Testis (tissue), 3 donors: Measurements from ENCODE around the gene PSORS1C1. TPM values are rescaled to one million over a fixed set of nuclear protein-coding genes. Genes with fewer than 3 reads are reported as not detected.
"Not testable (repeated sequence)": the region's sequence is repeated elsewhere in the genome, so short reads cannot be mapped to it uniquely, and the experiment has no call there.

Experiments
- DNase-seq: peaks from one replicate; pipeline ENCODE4 v3.0.0-alpha.2; 2019
- H3K27ac ChIP-seq, 2 donors: fragments of 200-600 bp; sonication (generic); one replicate each; pipeline ENCODE4 v1.5.1; 2019
- H3K27me3 ChIP-seq: fragments of 200-600 bp; sonication (generic); one replicate; pipeline ENCODE4 v1.5.1; 2019
- H3K36me3 ChIP-seq: fragments of 200-600 bp; sonication (generic); one replicate; pipeline ENCODE4 v1.5.1; 2017; ENCODE audit warnings: low read depth; ENCODE audit errors: missing control alignments
- H3K4me1 ChIP-seq: fragments of 200-600 bp; sonication (generic); one replicate; pipeline ENCODE4 v1.5.1; 2019
- H3K4me3 ChIP-seq, 2 donors: fragments of 200-600 bp; sonication (generic); one replicate each; pipeline ENCODE4 v1.5.1; 2017 to 2019
- H3K9me3 ChIP-seq: fragments of 200-600 bp; sonication (generic); one replicate; pipeline ENCODE4 v1.5.1; 2017
- POLR2A ChIP-seq: fragments of 450-650 bp; IDR thresholded peaks from one replicate; pipeline ENCODE4 v1.6.1; 2017; ENCODE audit warnings: antibody characterized with exemption, mild to moderate bottlenecking, moderate library complexity
- WGBS, 2 donors: methylation state at CpG; one replicate each; pipeline ENCODE4 v1.1.5; 2018; 5-methylcytosine and 5-hydroxymethylcytosine counted together
- intact Hi-C: fragments of 100-400 bp; cut with DNase I; formaldehyde crosslinking; loops from one replicate; pipeline ENCODE4 v1.15.1; 2023; ENCODE audit warnings: low total_unique reads
- polyA plus RNA-seq: library from polyadenylated mRNA; stranded (reverse); fragments of 350-450 nt; fragmentation: Illumina TruSeq; extraction: RNeasy Lipid Tissue Mini Kit (QIAGEN cat#74804); gene quantifications from one replicate; pipeline ENCODE4 v1.2.3, GENCODE V29; 2014; ENCODE audit warnings: low read depth, low replicate concordance; ENCODE audit not compliant: insufficient read depth
- small RNA-seq, 2 donors: library from RNA; depleted of rRNA; stranded (forward); fragments of <200 nt; gene quantifications; one replicate each; pipeline ENCODE3, GENCODE V24; 2016
- total RNA-seq, 2 donors: library from RNA; depleted of rRNA; stranded (reverse); fragments of >200 nt; gene quantifications; one replicate each; pipeline ENCODE4 v1.2.3, GENCODE V29; 2016
- TF ChIP-seq, protein P1 (sequence below), 3 experiments: fragments of 450-650 bp in 2 of 3; fragments of 200-600 bp in 1 of 3; sonication (generic) in 1 of 3; IDR thresholded peaks; one replicate each; pipeline ENCODE4 v1.5.1; 2016 to 2019; ENCODE audit warnings: antibody characterized with exemption in 3 of 3, mild to moderate bottlenecking in 2 of 3, moderate library complexity in 1 of 3

Gene PSORS1C1
- total and polyA plus RNA-seq, 3 donors from 2014 or later: 28.0 to 126 (median 32.7) TPM

DNA sequence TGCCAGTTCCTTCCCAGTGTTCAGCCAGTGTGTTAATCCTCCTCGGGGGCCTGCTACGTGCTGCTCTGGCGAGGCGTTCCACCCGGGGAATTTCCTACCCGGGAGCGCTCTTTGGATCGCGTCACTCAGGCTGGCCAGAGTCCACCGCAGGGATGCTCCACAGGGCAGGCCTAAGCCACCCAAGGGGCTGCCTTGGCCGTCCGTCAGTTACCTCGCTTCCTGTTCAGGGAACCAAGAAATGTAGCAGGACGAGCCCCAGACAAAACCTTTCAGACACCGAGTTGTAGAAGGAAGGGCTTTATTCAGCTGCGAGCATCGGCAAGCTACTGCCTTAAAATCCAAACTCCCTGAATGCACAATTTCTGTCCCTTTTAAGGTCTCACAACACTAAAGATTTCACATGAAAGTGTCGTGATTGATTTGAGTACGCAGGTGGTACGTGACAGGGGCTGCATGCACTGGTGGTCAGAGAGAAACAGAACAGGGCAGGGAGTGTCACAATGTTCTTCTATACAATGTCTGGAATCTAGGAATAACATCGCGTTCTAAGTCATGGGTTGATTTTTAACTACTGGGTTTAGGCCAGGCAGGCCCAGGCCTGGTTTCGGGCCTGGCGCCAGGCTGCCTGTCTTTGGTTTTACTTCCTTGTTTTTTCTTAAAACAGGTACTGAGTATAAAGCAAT lies 71.6 kb downstream of the PSORS1C1 start:
- peak overlapping the region in 1 of 2 donors; percentile 88 for H3K27ac ChIP-seq
- H3K9me3 ChIP-seq: no peaks in the 10 kb centered on the region
- no peaks in the 10 kb centered on the region for H3K36me3 ChIP-seq
- WGBS, 2 donors: 58 to 89% methylated on average over 9 to 24 of the region's 24 CpGs
- H3K4me1 ChIP-seq: no peaks in the 10 kb centered on the region
- no peak for TF ChIP-seq POLR2A
- TF ChIP-seq, protein P1, sequence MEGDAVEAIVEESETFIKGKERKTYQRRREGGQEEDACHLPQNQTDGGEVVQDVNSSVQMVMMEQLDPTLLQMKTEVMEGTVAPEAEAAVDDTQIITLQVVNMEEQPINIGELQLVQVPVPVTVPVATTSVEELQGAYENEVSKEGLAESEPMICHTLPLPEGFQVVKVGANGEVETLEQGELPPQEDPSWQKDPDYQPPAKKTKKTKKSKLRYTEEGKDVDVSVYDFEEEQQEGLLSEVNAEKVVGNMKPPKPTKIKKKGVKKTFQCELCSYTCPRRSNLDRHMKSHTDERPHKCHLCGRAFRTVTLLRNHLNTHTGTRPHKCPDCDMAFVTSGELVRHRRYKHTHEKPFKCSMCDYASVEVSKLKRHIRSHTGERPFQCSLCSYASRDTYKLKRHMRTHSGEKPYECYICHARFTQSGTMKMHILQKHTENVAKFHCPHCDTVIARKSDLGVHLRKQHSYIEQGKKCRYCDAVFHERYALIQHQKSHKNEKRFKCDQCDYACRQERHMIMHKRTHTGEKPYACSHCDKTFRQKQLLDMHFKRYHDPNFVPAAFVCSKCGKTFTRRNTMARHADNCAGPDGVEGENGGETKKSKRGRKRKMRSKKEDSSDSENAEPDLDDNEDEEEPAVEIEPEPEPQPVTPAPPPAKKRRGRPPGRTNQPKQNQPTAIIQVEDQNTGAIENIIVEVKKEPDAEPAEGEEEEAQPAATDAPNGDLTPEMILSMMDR (IDR thresholded peaks at IDR 0.05): no peak
- H3K4me3 ChIP-seq: no peak overlapping the region
- no peaks in the 10 kb centered on the region for H3K27me3 ChIP-seq
- intact Hi-C loops: no loop called here
- no peak for DNase-seq

DNA sequence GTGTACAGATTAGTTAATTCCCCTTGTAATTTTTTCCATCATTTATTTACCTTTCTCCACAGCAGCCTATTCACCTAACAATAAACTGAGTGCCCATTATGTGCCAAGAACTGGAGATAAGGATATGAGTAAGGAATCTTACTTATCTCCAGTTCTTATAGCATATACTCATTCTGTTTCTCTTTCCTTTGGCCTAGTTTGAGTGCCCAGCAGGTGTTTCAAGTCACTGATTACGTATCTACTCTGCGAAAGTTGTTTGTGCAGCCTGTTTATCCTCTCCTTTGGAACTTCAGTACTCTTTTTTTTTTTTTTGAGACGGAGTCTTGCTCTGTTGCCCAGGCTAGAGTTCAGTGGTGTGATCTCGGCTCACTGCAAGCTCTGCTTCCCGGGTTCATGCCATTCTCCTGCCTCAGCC lies 73.2 kb downstream of the PSORS1C1 start:
- no peak for DNase-seq
- H3K36me3 ChIP-seq: no peaks in the 10 kb centered on the region
- H3K27ac ChIP-seq: no peak overlapping the region
- H3K4me3 ChIP-seq: no peak overlapping the region
- intact Hi-C loops: no loop called here
- TF ChIP-seq, protein P1 (IDR thresholded peaks at IDR 0.05): no peak
- no peak for TF ChIP-seq POLR2A
- H3K4me1 ChIP-seq: no peaks in the 10 kb centered on the region
- no peaks in the 10 kb centered on the region for H3K9me3 ChIP-seq
- WGBS, 2 donors: 66 to 88% methylated on average over 5 of the region's 5 CpGs
- no peaks in the 10 kb centered on the region for H3K27me3 ChIP-seq

DNA sequence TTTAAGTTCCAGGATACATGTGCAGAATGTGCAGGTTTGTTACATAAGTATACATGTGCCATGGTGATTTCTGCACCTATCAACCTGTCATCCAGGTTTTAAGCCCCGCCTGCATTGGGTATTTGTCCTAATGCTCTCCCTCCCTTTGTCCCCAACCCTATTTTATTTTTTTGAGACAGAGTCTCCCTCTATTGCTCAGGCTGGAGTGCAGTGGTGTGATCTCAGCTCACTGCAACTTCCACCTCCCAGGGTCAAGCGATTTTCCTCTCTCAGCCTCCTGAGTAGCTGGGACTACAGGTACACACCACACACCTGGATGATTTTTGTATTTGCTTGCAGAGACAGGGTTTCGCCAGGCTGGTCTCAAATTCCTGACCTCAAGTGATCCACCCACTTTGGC lies 74.6 kb downstream of the PSORS1C1 start:
- DNase-seq, H3K4me1 ChIP-seq, intact Hi-C loops, H3K27ac ChIP-seq, H3K27me3 ChIP-seq, H3K9me3 ChIP-seq, H3K4me3 ChIP-seq, H3K36me3 ChIP-seq: not testable (repeated sequence)
- 89 to 96% methylated on average over 3 of the region's 3 CpGs for WGBS, 2 donors

Small RNA genes lying within 50 kb of the gene (small RNA-seq; reads per million reads assigned to genes)
- 0 reads per million in 2 donors for gene POLR2LP1
- 0 reads per million in 2 donors for gene RNU6-1133P

Other genes with a start within 250 kb of the PSORS1C1 start
- gene DDR1, start 230.3 kb upstream of the PSORS1C1 start, total RNA-seq: 10 to 100 TPM; 94.6 to 97.6 TPM
- gene DDR1, start 230.3 kb upstream of the PSORS1C1 start, polyA plus RNA-seq: 33.8 TPM
- 10 to 100 TPM; 23.0 to 30.6 TPM for gene GTF2H4, start 206.6 kb upstream of the PSORS1C1 start, total RNA-seq
- gene GTF2H4, start 206.6 kb upstream of the PSORS1C1 start, polyA plus RNA-seq: 38.1 TPM
- 10 to 100 TPM; 36.5 to 45.5 TPM for gene VARS2, start 200.6 kb upstream of the PSORS1C1 start, total RNA-seq
- gene VARS2, start 200.6 kb upstream of the PSORS1C1 start, polyA plus RNA-seq: 31.4 TPM
- gene SFTA2, start 182.6 kb upstream of the PSORS1C1 start, total RNA-seq: not detected
- gene SFTA2, start 182.6 kb upstream of the PSORS1C1 start, polyA plus RNA-seq: 0.94 TPM
- under 1 TPM in 1 of 2 donors, not detected in 1; 0.19 TPM for gene MUCL3, start 173.8 kb upstream of the PSORS1C1 start, total RNA-seq
- 0.45 TPM for gene MUCL3, start 173.8 kb upstream of the PSORS1C1 start, polyA plus RNA-seq
- not detected for gene MUC21, start 131.1 kb upstream of the PSORS1C1 start, total RNA-seq
- 0.12 TPM for gene MUC21, start 131.1 kb upstream of the PSORS1C1 start, polyA plus RNA-seq
- under 1 TPM; 0.31 to 0.87 TPM for gene MUC22, start 104.3 kb upstream of the PSORS1C1 start, total RNA-seq
- gene MUC22, start 104.3 kb upstream of the PSORS1C1 start, polyA plus RNA-seq: 0.21 TPM
- not detected for gene C6orf15, start 2.2 kb upstream of the PSORS1C1 start, total RNA-seq
- not detected for gene C6orf15, start 2.2 kb upstream of the PSORS1C1 start, polyA plus RNA-seq
- under 1 TPM in 1 of 2 donors, not detected in 1; 0.06 TPM for gene CDSN, start 5.6 kb downstream of the PSORS1C1 start, total RNA-seq
- gene CDSN, start 5.6 kb downstream of the PSORS1C1 start, polyA plus RNA-seq: 0.32 TPM
- not detected for gene PSORS1C2, start 24.3 kb downstream of the PSORS1C1 start, total RNA-seq
- gene PSORS1C2, start 24.3 kb downstream of the PSORS1C1 start, polyA plus RNA-seq: not detected
- 10 to 100 TPM; 86.4 to 93.2 TPM for gene CCHCR1, start 43.0 kb downstream of the PSORS1C1 start, total RNA-seq
- gene CCHCR1, start 43.0 kb downstream of the PSORS1C1 start, polyA plus RNA-seq: 174 TPM
- 1 to 10 TPM; 3.6 to 3.7 TPM for gene TCF19, start 43.8 kb downstream of the PSORS1C1 start, total RNA-seq
- gene TCF19, start 43.8 kb downstream of the PSORS1C1 start, polyA plus RNA-seq: 4.7 TPM
- gene POU5F1, start 55.9 kb downstream of the PSORS1C1 start, total RNA-seq: 1 to 10 TPM; 1.3 to 4.2 TPM
- 3.0 TPM for gene POU5F1, start 55.9 kb downstream of the PSORS1C1 start, polyA plus RNA-seq
- 100 to 1,000 TPM; 104 to 135 TPM for gene HLA-C, start 157.3 kb downstream of the PSORS1C1 start, total RNA-seq
- gene HLA-C, start 157.3 kb downstream of the PSORS1C1 start, polyA plus RNA-seq: 213 TPM
- 100 to 1,000 TPM; 425 to 439 TPM for gene HLA-B, start 242.4 kb downstream of the PSORS1C1 start, total RNA-seq
- gene HLA-B, start 242.4 kb downstream of the PSORS1C1 start, polyA plus RNA-seq: 943 TPM